ENCODE data around the gene ABAT. TPM values are rescaled to one million over a fixed set of nuclear protein-coding genes. Genes with fewer than 3 reads are reported as not detected.
A peak's percentile ranks its signal among the peaks of the same experiment; 100 is the strongest.

Gene ABAT
- total and polyA plus RNA-seq, 10 of the 15 experiments (the other 5 are each of a cell fraction or from before 2014, with no cell fraction given): 1.0 to 10.6 (median 1.9) TPM

- in situ Hi-C loops (cut with MboI): loop anchor here (5.0 kb wide), 1 partner anchor 215 kb away; the partner anchor contains the start of gene LITAFD
- Histone ChIP-seq H3K9ac (ENCODE audit: control insufficient read depth, insufficient read depth, low read length) (no peak overlapping the region), H3K4me1 (ENCODE audit: control insufficient read depth, insufficient read depth, low read length) (no peaks in the 10 kb centered on the region), H3K27ac (ENCODE audit: control insufficient read depth, insufficient read depth) (no peak overlapping the region), H3K9me3 (replicated peaks; ENCODE audit: control insufficient read depth, insufficient read depth, low read length) (no peaks in the 10 kb centered on the region), H3K4me3 (no peak overlapping the region), H3K27me3 (replicated peaks in 1 of 2; ENCODE audit: control insufficient read depth in 2 of 2, insufficient read depth in 2 of 2, low read length in 1 of 2) (no peaks in the 10 kb centered on the region), H4K20me1 (ENCODE audit: control insufficient read depth, insufficient read depth) (no peaks in the 10 kb centered on the region), H3K79me2 (ENCODE audit: control insufficient read depth, insufficient read depth, low read length) (no peaks in the 10 kb centered on the region), H2AFZ (ENCODE audit: control insufficient read depth, low read depth, low read length) (no peak overlapping the region), H3K36me3 (ENCODE audit: control insufficient read depth in 2 of 2, insufficient read depth in 2 of 2, low read length in 1 of 2) (no peaks in the 10 kb centered on the region), H3K4me2 (ENCODE audit: control insufficient read depth, insufficient read depth) (no peak overlapping the region)
- CTCF ChIA-PET: interaction anchor here (0.6 to 1.2 kb wide), 4 partner anchors 9 to 233 kb away, joined by 3 to 4 read pairs (median 3); no protein-coding TSS in a partner anchor
- POLR2A ChIA-PET: interaction anchor here (0.7 kb wide), 1 partner anchor 396 kb away, joined by 3 read pairs; no protein-coding TSS in a partner anchor
- no peak for DNase-seq (ENCODE audit: low read depth, low spot score)
- RAD21 ChIA-PET (ENCODE audit: unreplicated experiment): interaction anchor here (0.6 to 1.5 kb wide), 3 partner anchors 213 to 1949 kb away, joined by 3 to 4 read pairs (median 4); no protein-coding TSS in a partner anchor
- intact Hi-C loops (cut with micrococcal nuclease; ENCODE audit: unreplicated experiment): no loop called here
- BruUV-seq (replicated peaks): no TSS peak
- no peak for ATAC-seq
- WGBS (ENCODE audit: insufficient coverage, insufficient replicate concordance, low lambda C conversion rate, missing lambda C conversion rate): 49% methylated on average over 3 of the region's 3 CpGs
- TF ChIP-seq REST (IDR thresholded peaks at IDR 0.05; ENCODE audit: low read depth, low read length) (peak; percentile 66), SKIL (IDR thresholded peaks at IDR 0.05; ENCODE audit: low read depth, poor library complexity, severe bottlenecking) (no peak)
- FAIRE-seq: no peak
- SMC1A ChIA-PET (ENCODE audit: uncharacterized antibody, unreplicated experiment): interaction anchor here (0.6 to 1.0 kb wide), 2 partner anchors 11 to 131 kb away, joined by 3 read pairs; no protein-coding TSS in a partner anchor
Observed at GRCh38 chr16:8667492-8667891, 6.9 kb upstream of the ABAT start.

Measured in GM12878 (cell line).